Gastroesophageal sphincter (tissue), 4 donors: ENCODE results near the gene LGR4. TPM values are rescaled to one million over a fixed set of nuclear protein-coding genes. Genes with fewer than 3 reads are reported as not detected.

Experiments used
- ATAC-seq: fragments of 150-250 bp; one replicate; pipeline ENCODE4 v1.9.1; 2016; ENCODE audit warnings: mild to moderate bottlenecking, moderate library complexity
- H3K27ac ChIP-seq, 4 donors: fragments of 200-600 bp; sonication (generic) in 3 of 4; 1 replicate in 3 of 4; 2 replicates in 1 of 4; pipeline ENCODE4 v1.5.1; 2016 to 2019
- H3K27me3 ChIP-seq: fragments of 200-600 bp; sonication (generic); one replicate; pipeline ENCODE4 v1.5.1; 2019
- H3K36me3 ChIP-seq, 2 donors: fragments of 200-600 bp; sonication (generic); one replicate each; pipeline ENCODE4 v1.5.1; 2019; ENCODE audit warnings: control low read depth in 1 of 2
- H3K4me1 ChIP-seq, 3 donors: fragments of 200-600 bp; sonication (generic); 1 replicate in 2 of 3; 2 replicates in 1 of 3; pipeline ENCODE4 v1.5.1; 2016 to 2019; ENCODE audit warnings: control low read depth in 2 of 3
- H3K4me3 ChIP-seq, 2 donors: fragments of 200-600 bp; sonication (generic); one replicate each; pipeline ENCODE4 v1.5.1; 2019; ENCODE audit warnings: mild to moderate bottlenecking in 1 of 2, moderate library complexity in 1 of 2
- H3K9me3 ChIP-seq, 3 donors: fragments of 200-600 bp; sonication (generic); one replicate each; pipeline ENCODE4 v1.5.1; 2017 to 2019; ENCODE audit warnings: control low read depth in 2 of 3
- EP300 ChIP-seq: sonication (generic); formaldehyde crosslinking; IDR thresholded peaks from one replicate; pipeline ENCODE4 v1.6.1; 2017; ENCODE audit warnings: antibody characterized with exemption, mild to moderate bottlenecking
- POLR2A ChIP-seq, 2 donors: fragments of 450-650 bp; IDR thresholded peaks; one replicate each; pipeline ENCODE4 v1.6.1; 2017; ENCODE audit warnings: antibody characterized with exemption in 2 of 2, mild to moderate bottlenecking in 2 of 2, moderate library complexity in 1 of 2
- POLR2AphosphoS5 ChIP-seq: sonication (generic); formaldehyde crosslinking; IDR thresholded peaks from one replicate; pipeline ENCODE4 v1.6.1; 2017; ENCODE audit warnings: antibody characterized with exemption
- WGBS, 2 donors: methylation state at CpG; one replicate each; pipeline ENCODE4 v1.1.5; 2018; ENCODE audit warnings: low coverage in 1 of 2; 5-methylcytosine and 5-hydroxymethylcytosine counted together
- total RNA-seq, 4 donors: library from RNA; depleted of rRNA; stranded (reverse); fragments of >200 nt; gene quantifications; one replicate each; pipeline ENCODE4 v1.1.0, GENCODE V29; 2016
- TF ChIP-seq, protein P1 (sequence below), 4 experiments: fragments of 200-600 bp in 2 of 4; fragments of 450-650 bp in 2 of 4; sonication (generic) in 1 of 4; IDR thresholded peaks; one replicate each; pipeline ENCODE4 v1.5.1; 2017 to 2019; ENCODE audit warnings: antibody characterized with exemption in 4 of 4, mild to moderate bottlenecking in 2 of 4, moderate library complexity in 2 of 4

LGR4 gene
- total RNA-seq, 4 donors from 2014 or later = 21.0 to 35.9 (median 31.8) TPM

DNA sequence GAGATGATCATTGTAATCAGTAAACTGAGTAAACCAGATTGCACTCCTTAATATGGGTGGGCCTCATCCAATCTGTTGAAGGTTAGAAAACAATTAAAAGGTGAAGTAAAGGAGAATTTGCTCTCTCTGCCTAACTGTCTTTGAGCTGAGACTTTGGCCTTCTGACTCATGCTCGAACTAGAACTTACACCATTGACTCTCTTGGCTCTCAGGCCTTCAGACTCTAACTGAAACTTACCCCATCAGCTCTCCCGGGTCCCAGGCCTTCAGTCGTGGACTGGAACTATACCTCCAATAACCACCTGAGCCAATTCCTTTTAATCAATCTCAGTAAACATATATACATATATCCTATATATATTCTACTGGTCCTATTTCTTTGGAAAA, 34.0 kb downstream of the LGR4 start:
- no peak overlapping the region for H3K27ac ChIP-seq
- no peak overlapping the region for H3K4me3 ChIP-seq
- no peak for TF ChIP-seq EP300
- TF ChIP-seq, protein P1, sequence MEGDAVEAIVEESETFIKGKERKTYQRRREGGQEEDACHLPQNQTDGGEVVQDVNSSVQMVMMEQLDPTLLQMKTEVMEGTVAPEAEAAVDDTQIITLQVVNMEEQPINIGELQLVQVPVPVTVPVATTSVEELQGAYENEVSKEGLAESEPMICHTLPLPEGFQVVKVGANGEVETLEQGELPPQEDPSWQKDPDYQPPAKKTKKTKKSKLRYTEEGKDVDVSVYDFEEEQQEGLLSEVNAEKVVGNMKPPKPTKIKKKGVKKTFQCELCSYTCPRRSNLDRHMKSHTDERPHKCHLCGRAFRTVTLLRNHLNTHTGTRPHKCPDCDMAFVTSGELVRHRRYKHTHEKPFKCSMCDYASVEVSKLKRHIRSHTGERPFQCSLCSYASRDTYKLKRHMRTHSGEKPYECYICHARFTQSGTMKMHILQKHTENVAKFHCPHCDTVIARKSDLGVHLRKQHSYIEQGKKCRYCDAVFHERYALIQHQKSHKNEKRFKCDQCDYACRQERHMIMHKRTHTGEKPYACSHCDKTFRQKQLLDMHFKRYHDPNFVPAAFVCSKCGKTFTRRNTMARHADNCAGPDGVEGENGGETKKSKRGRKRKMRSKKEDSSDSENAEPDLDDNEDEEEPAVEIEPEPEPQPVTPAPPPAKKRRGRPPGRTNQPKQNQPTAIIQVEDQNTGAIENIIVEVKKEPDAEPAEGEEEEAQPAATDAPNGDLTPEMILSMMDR (IDR thresholded peaks at IDR 0.05) = no peak
- TF ChIP-seq POLR2A (IDR thresholded peaks at IDR 0.05) = no peak
- TF ChIP-seq POLR2AphosphoS5 = no peak
- no peaks in the 10 kb centered on the region for H3K27me3 ChIP-seq
- H3K9me3 ChIP-seq = no peaks in the 10 kb centered on the region
- ATAC-seq = no peak
- H3K36me3 ChIP-seq = no peaks in the 10 kb centered on the region
- H3K4me1 ChIP-seq = peaks cover 0 to 13% (median 0%) of the 10 kb centered on the region in 3 donors
- 92 to 100% methylated on average over 3 of the region's 3 CpGs for WGBS, 2 donors

- TF ChIP-seq EP300 (no peak), POLR2A (IDR thresholded peaks at IDR 0.05) (no peak), POLR2AphosphoS5 (no peak)
- TF ChIP-seq, protein P1 (IDR thresholded peaks at IDR 0.05) = no peak
- no peak overlapping the region for H3K27ac ChIP-seq
- H3K4me3 ChIP-seq = no peak overlapping the region
- no peaks in the 10 kb centered on the region for H3K9me3 ChIP-seq
- no peak for ATAC-seq
- no peaks in the 10 kb centered on the region for H3K27me3 ChIP-seq
- no peaks in the 10 kb centered on the region for H3K36me3 ChIP-seq
- 69 to 86% methylated on average over 2 to 5 of the region's 5 CpGs for WGBS, 2 donors
- peaks cover 0 to 7% (median 0%) of the 10 kb centered on the region in 3 donors for H3K4me1 ChIP-seq
Observed at GRCh38 chr11:27437829-27438594, 34.6 kb downstream of the LGR4 start.

- Histone ChIP-seq H3K9me3 (no peaks in the 10 kb centered on the region), H3K4me3 (no peak overlapping the region), H3K27me3 (no peaks in the 10 kb centered on the region), H3K27ac (no peak overlapping the region), H3K36me3 (no peaks in the 10 kb centered on the region), H3K4me1 (peaks cover 0 to 16% (median 0%) of the 10 kb centered on the region in 3 donors)
- ATAC-seq = no peak
- TF ChIP-seq, protein P1 (IDR thresholded peaks at IDR 0.05) = no peak
- no peak for TF ChIP-seq POLR2AphosphoS5
Observed at GRCh38 chr11:27436916-27437315, 35.7 kb downstream of the LGR4 start.

- Histone ChIP-seq H3K27ac (no peak overlapping the region), H3K4me3 (no peak overlapping the region), H3K27me3 (no peaks in the 10 kb centered on the region), H3K9me3 (no peaks in the 10 kb centered on the region), H3K36me3 (no peaks in the 10 kb centered on the region), H3K4me1 (peaks cover 0 to 34% (median 0%) of the 10 kb centered on the region in 3 donors)
- TF ChIP-seq EP300 = no peak
- TF ChIP-seq POLR2AphosphoS5 = no peak
- no peak for TF ChIP-seq POLR2A (IDR thresholded peaks at IDR 0.05)
- TF ChIP-seq, protein P1 (IDR thresholded peaks at IDR 0.05) = no peak
- 78% methylated on average over 2 of the region's 2 CpGs; no CpG with 5 or more reads in 1 of the 2 donors for WGBS, 2 donors
- ATAC-seq = no peak
Observed at GRCh38 chr11:27433742-27434141, 38.8 kb downstream of the LGR4 start.

DNA sequence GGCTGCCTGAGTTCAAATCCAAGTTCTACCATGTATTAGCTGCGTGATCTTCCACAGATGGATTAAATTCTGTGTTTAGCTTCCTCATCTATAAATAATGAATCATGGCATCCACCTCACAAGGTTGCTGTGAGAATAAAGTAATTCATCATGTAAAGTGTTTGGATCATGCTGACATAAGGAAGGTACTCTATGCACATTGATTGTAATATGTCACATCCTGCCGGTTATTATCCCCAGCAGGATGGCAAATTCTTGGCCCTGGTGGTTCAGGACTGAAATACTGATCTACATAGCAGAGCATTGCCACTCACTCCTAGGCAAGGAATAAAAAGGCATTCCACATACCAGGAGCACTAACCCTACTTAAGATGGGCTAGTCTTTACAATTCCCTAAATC, 40.8 kb downstream of the LGR4 start:
- no peaks in the 10 kb centered on the region for H3K36me3 ChIP-seq
- H3K9me3 ChIP-seq = no peaks in the 10 kb centered on the region
- H3K4me1 ChIP-seq = peaks cover 0 to 37% (median 0%) of the 10 kb centered on the region in 3 donors
- ATAC-seq = no peak
- no peaks in the 10 kb centered on the region for H3K27me3 ChIP-seq
- no peak overlapping the region for H3K4me3 ChIP-seq
- TF ChIP-seq, protein P1 (IDR thresholded peaks at IDR 0.05) = no peak
- TF ChIP-seq EP300 (no peak), POLR2AphosphoS5 (no peak), POLR2A (IDR thresholded peaks at IDR 0.05) (no peak)
- H3K27ac ChIP-seq = no peak overlapping the region
- WGBS, 2 donors = 50 to 81% methylated on average over 2 of the region's 2 CpGs
